Left ventricle myocardium superior (tissue), 1 donor: Measurements from ENCODE around the gene SNAPC4. TPM values are rescaled to one million over a fixed set of nuclear protein-coding genes. Genes with fewer than 3 reads are reported as not detected.

ENCODE experiments used
- ATAC-seq: fragments of 200-7000 bp; cut with Tn5 transposase; one replicate; pipeline ENCODE4 v1.9.1; 2020; ENCODE audit warnings: mild to moderate bottlenecking, moderate library complexity
- DNase-seq: peaks from one replicate; pipeline ENCODE4 v3.0.0-alpha.2; 2020
- intact Hi-C: fragments of 100-400 bp; cut with micrococcal nuclease; formaldehyde crosslinking; loops from one replicate; pipeline ENCODE4 v1.11.0; 2022
- total RNA-seq: library from RNA; stranded (reverse); fragmentation: NEBNext Ultra II Directional; extraction: Animal tissue kit (Norgen Biotek cat#: 25700); gene quantifications from one replicate; pipeline ENCODE4 v1.2.1, GENCODE V29; 2021
- donor health status: DM: no; HTN: yes; CAD: no; lungs with severe emphysema.

The SNAPC4 gene
- total RNA-seq, 1 donor from 2014 or later = 4.4 TPM

GRCh38 chr9:136395345-136396218 lies 4.4 kb downstream of the SNAPC4 start:
- ATAC-seq = no peak
- intact Hi-C loops = no loop called here

GRCh38 chr9:136395020-136395340 lies 5.0 kb downstream of the SNAPC4 start:
- intact Hi-C loops = no loop called here
- DNase-seq (no peak), ATAC-seq (no peak)

More at GRCh38 chr9:136395345-136396218, 4.4 kb downstream of the SNAPC4 start:
- no peak for DNase-seq

- no peak for ATAC-seq
- intact Hi-C loops = no loop called here
- no peak for DNase-seq
These were observed 5.5 kb downstream of the SNAPC4 start for GRCh38 chr9:136394312-136395019.

GRCh38 chr9:136393531-136393930 lies 6.4 kb downstream of the SNAPC4 start:
- no peak for DNase-seq
- intact Hi-C loops = no loop called here

GRCh38 chr9:136392538-136393449 lies 7.2 kb downstream of the SNAPC4 start:
- DNase-seq (no peak), ATAC-seq (no peak)
- intact Hi-C loops = no loop called here

More at GRCh38 chr9:136393531-136393930, 6.4 kb downstream of the SNAPC4 start:
- ATAC-seq = no peak

GRCh38 chr9:136391737-136392537 lies 8.0 kb downstream of the SNAPC4 start:
- intact Hi-C loops = no loop called here
- no peak for DNase-seq
- ATAC-seq = no peak

GRCh38 chr9:136389396-136389795 lies 10.6 kb downstream of the SNAPC4 start:
- DNase-seq = no peak
- intact Hi-C loops = no loop called here
- no peak for ATAC-seq

GRCh38 chr9:136387217-136387616 lies 12.8 kb downstream of the SNAPC4 start:
- intact Hi-C loops = no loop called here
- ATAC-seq (no peak), DNase-seq (no peak)

GRCh38 chr9:136386018-136386417 lies 14.0 kb downstream of the SNAPC4 start:
- intact Hi-C loops = no loop called here
- no peak for ATAC-seq
- DNase-seq = no peak

GRCh38 chr9:136385015-136385414 lies 15.0 kb downstream of the SNAPC4 start:
- DNase-seq = no peak
- intact Hi-C loops = no loop called here
- ATAC-seq = no peak

- DNase-seq (no peak), ATAC-seq (no peak)
- intact Hi-C loops = no loop called here
These were observed 16.5 kb downstream of the SNAPC4 start for GRCh38 chr9:136383436-136383835.

- intact Hi-C loops = no loop called here
- DNase-seq = no peak
- ATAC-seq = no peak
These were observed 17.9 kb downstream of the SNAPC4 start for GRCh38 chr9:136381966-136382513.

- DNase-seq = peak; percentile 80
- ATAC-seq = peak; percentile 84
- intact Hi-C loops = no loop called here
These were observed 18.7 kb downstream of the SNAPC4 start for GRCh38 chr9:136381311-136381710.

- DNase-seq = no peak
- ATAC-seq = no peak
- intact Hi-C loops = no loop called here
These were observed 19.6 kb downstream of the SNAPC4 start for GRCh38 chr9:136380381-136380780.

GRCh38 chr9:136379891-136380290 lies 20.1 kb downstream of the SNAPC4 start:
- intact Hi-C loops = no loop called here
- DNase-seq (no peak), ATAC-seq (no peak)

GRCh38 chr9:136379401-136379800 lies 20.6 kb downstream of the SNAPC4 start:
- ATAC-seq = no peak
- no peak for DNase-seq

GRCh38 chr9:136379003-136379287 lies 21.0 kb downstream of the SNAPC4 start:
- DNase-seq = no peak
- intact Hi-C loops = no loop called here

More at GRCh38 chr9:136379401-136379800, 20.6 kb downstream of the SNAPC4 start:
- intact Hi-C loops = no loop called here

GRCh38 chr9:136378170-136379002 lies 21.6 kb downstream of the SNAPC4 start:
- ATAC-seq (peak; percentile 34), DNase-seq (peak; percentile 59)
- intact Hi-C loops = no loop called here

More at GRCh38 chr9:136379003-136379287, 21.0 kb downstream of the SNAPC4 start:
- no peak for ATAC-seq
